Colonic mucosa (tissue), 4 donors: ENCODE measurements around the gene FHOD1. TPM values are rescaled to one million over a fixed set of nuclear protein-coding genes. Genes with fewer than 3 reads are reported as not detected.
A peak's percentile ranks its signal among the peaks of the same experiment; 100 is the strongest.

Experiments used
- DNase-seq: peaks from one replicate; pipeline ENCODE4 v3.0.0-alpha.2; 2020
- H3K27ac ChIP-seq: fragments of 200-600 bp; one replicate; pipeline ENCODE4 v1.8.0; 2021
- H3K27me3 ChIP-seq: fragments of 200-600 bp; one replicate; pipeline ENCODE4 v1.8.0; 2021
- H3K36me3 ChIP-seq: fragments of 200-600 bp; one replicate; pipeline ENCODE4 v1.8.0; 2021
- H3K4me1 ChIP-seq: fragments of 200-600 bp; one replicate; pipeline ENCODE4 v1.8.0; 2021; ENCODE audit warnings: mild to moderate bottlenecking
- H3K4me3 ChIP-seq: fragments of 200-600 bp; one replicate; pipeline ENCODE4 v1.8.0; 2021
- H3K9ac ChIP-seq, 2 donors: one replicate each; pipeline ENCODE4 v1.7.0; 2013; ENCODE audit warnings: control low read depth in 2 of 2, low read depth in 2 of 2, low read length in 2 of 2
- H3K9me3 ChIP-seq: fragments of 200-600 bp; one replicate; pipeline ENCODE4 v1.8.0; 2021
- CTCF ChIP-seq: fragments of 200-600 bp; IDR thresholded peaks from one replicate; pipeline ENCODE4 v1.8.0; 2022; ENCODE audit warnings: antibody characterized with exemption, mild to moderate bottlenecking
- intact Hi-C: fragments of 100-400 bp; cut with DNase I; formaldehyde crosslinking; loops from one replicate; pipeline ENCODE4 v1.14.1; 2022
- total RNA-seq, 2 donors: library from RNA; stranded (reverse); fragmentation: NEBNext Ultra II Directional in 1 of 2; extraction: Animal tissue kit (Norgen Biotek cat#: 25700) in 1 of 2; gene quantifications; one replicate each; pipeline ENCODE4 v1.2.1, GENCODE V29; 2021
- donor health status: healthy.
- donor health status: DM: no; HTN: no; CAD: no.
- donor health status: DM: no; HTN: no; CAD: no.

FHOD1 gene
- total RNA-seq, 2 donors from 2014 or later: 21.6 to 47.2 TPM

DNA sequence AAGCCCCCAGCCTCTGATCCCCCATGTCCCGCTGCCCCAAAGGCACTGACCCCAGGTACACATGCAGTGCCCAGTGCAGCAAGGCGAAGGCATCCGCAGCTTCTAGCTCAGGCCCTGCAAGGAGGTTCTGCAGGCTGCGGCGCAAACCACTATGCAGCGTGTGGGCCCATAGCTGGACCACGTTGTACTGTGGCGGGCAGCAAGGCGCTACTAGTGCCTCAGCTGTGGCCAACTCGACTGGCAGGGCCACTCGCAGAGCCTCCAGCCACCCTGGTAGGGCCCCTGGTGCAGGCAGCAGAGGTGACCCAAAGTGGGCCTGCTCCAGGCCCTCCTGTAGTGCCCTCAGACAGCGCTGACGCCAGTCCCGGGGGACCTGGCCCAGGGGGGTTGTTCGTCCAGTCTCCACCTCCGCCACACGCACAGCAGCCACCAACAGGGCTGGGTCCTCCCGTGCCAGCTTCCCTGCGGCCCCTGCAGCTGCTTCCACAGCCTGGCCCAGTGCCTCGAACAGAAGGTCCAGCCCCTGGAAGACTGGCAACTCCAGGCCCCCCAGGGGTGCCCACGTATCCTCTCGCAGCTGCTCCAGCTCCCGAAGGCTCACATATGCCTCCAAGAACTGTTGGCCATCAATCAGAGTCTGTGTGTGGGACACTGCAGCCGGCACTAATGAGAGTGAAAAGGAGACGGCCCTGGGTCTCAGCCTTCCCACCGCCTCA is 59.9 kb downstream of the FHOD1 start:
- no peak for DNase-seq
- H3K36me3 ChIP-seq: no peaks in the 10 kb centered on the region
- no peak overlapping the region for H3K27ac ChIP-seq
- no peak for TF ChIP-seq CTCF
- intact Hi-C loops: loop anchor here (10.0 kb wide), 1 partner anchor 213 kb away; no protein-coding TSS in a partner anchor
- peaks cover 16% of the 10 kb centered on the region for H3K4me1 ChIP-seq
- H3K4me3 ChIP-seq: no peak overlapping the region
- H3K27me3 ChIP-seq: no peaks in the 10 kb centered on the region
- no peaks in the 10 kb centered on the region for H3K9me3 ChIP-seq
- H3K9ac ChIP-seq: no peak overlapping the region

DNA sequence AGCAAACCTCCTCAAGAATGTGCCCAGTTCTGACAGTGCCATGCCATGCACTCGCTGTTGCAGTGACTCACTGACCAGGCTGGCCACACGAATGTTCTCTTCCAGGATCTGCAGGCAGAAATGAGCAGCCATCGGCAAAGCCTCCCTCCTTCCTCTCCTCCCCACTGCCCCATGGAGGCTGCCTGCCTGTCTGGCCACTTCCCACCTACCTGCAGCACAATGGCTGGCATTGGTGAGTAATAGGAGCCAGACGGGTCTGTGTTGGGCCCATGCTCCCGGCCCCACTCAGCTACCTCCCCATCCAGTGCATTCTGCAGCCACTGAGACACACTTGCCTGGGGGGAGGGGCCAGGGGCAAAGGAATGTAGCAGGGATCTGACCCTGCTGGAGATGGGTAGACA is 60.7 kb downstream of the FHOD1 start:
- no peak for DNase-seq

GRCh38 chr16:67185651-67186134 is 61.6 kb downstream of the FHOD1 start:
- Histone ChIP-seq H3K9me3 (no peaks in the 10 kb centered on the region), H3K4me1 (peaks cover 11% of the 10 kb centered on the region), H3K27ac (no peak overlapping the region), H3K4me3 (no peak overlapping the region), H3K9ac (peak overlapping the region in 1 of 2 donors; percentile 46), H3K27me3 (no peaks in the 10 kb centered on the region), H3K36me3 (no peaks in the 10 kb centered on the region)
- intact Hi-C loops: loop anchor here (10.0 kb wide), 1 partner anchor 211 kb away; no protein-coding TSS in a partner anchor
- TF ChIP-seq CTCF: no peak
- DNase-seq: no peak

More for the DNA sequence above, 60.7 kb downstream of the FHOD1 start:
- H3K36me3 ChIP-seq: no peaks in the 10 kb centered on the region
- peaks cover 14% of the 10 kb centered on the region for H3K4me1 ChIP-seq
- H3K9me3 ChIP-seq: no peaks in the 10 kb centered on the region
- TF ChIP-seq CTCF: no peak
- intact Hi-C loops: loop anchor here (10.0 kb wide), 1 partner anchor 212 kb away; no protein-coding TSS in a partner anchor
- H3K4me3 ChIP-seq: no peak overlapping the region
- H3K27me3 ChIP-seq: no peaks in the 10 kb centered on the region
- H3K9ac ChIP-seq: no peak overlapping the region
- no peak overlapping the region for H3K27ac ChIP-seq

- Histone ChIP-seq H3K4me3 (peak overlapping the region; percentile 67), H3K4me1 (peaks cover 11% of the 10 kb centered on the region), H3K27me3 (no peaks in the 10 kb centered on the region), H3K27ac (no peak overlapping the region), H3K9me3 (no peaks in the 10 kb centered on the region), H3K9ac (peak overlapping the region in 1 of 2 donors; percentile 77), H3K36me3 (no peaks in the 10 kb centered on the region)
- peak; percentile 94 for DNase-seq
- intact Hi-C loops: loop anchor here (10.0 kb wide), 1 partner anchor 210 kb away; no protein-coding TSS in a partner anchor
- TF ChIP-seq CTCF: peak; percentile 80
These were observed 62.2 kb downstream of the FHOD1 start for GRCh38 chr16:67184995-67185650.

GRCh38 chr16:67184453-67184994 is 62.8 kb downstream of the FHOD1 start:
- TF ChIP-seq CTCF: no peak
- DNase-seq: no peak
- Histone ChIP-seq H3K4me3 (peak overlapping the region; percentile 67), H3K27ac (peak overlapping the region; percentile 92), H3K9me3 (no peaks in the 10 kb centered on the region), H3K9ac (peak overlapping the region; percentile 66 to 77), H3K36me3 (no peaks in the 10 kb centered on the region), H3K27me3 (no peaks in the 10 kb centered on the region), H3K4me1 (peaks cover 11% of the 10 kb centered on the region)
- intact Hi-C loops: loop anchor here (10.0 kb wide), 1 partner anchor 210 kb away; no protein-coding TSS in a partner anchor
